Central memory CD8-positive, alpha-beta T cell (primary cell): ENCODE results near the gene TMEM11.
"Not testable (repeated sequence)": the region's sequence is repeated elsewhere in the genome, so short reads cannot be mapped to it uniquely, and the experiment has no call there.

ENCODE experiments used
- ATAC-seq: fragments of 150-1000 bp; cut with Tn5 transposase; replicated peaks from 2 replicates; pipeline ENCODE4 v1.10.0; 2022; ENCODE audit warnings: mild to moderate bottlenecking, moderate FRiP score, moderate number of reproducible peaks; ENCODE audit not compliant: poor library complexity, severe bottlenecking; ENCODE audit errors: extremely low read depth
- DNase-seq, 2 donors: peaks; one replicate each; pipeline ENCODE4 v3.0.0; 2021; ENCODE audit warnings: low spot score in 2 of 2
- H3K27ac Mint-ChIP-seq: one replicate; pipeline ENCODE4 v1.8.0; 2022; ENCODE audit warnings: low read depth, mild to moderate bottlenecking, moderate library complexity, mixed read lengths
- H3K27me3 Mint-ChIP-seq: one replicate; pipeline ENCODE4 v1.8.0; 2022; ENCODE audit warnings: mixed read lengths
- H3K36me3 Mint-ChIP-seq: one replicate; pipeline ENCODE4 v1.8.0; 2022; ENCODE audit warnings: mild to moderate bottlenecking, moderate library complexity, mixed read lengths; ENCODE audit not compliant: insufficient read depth
- H3K4me1 Mint-ChIP-seq: one replicate; pipeline ENCODE4 v1.8.0; 2022; ENCODE audit warnings: mixed read lengths
- H3K4me3 Mint-ChIP-seq: one replicate; pipeline ENCODE4 v1.8.0; 2022; ENCODE audit warnings: mild to moderate bottlenecking, moderate library complexity, mixed read lengths
- H3K9me3 Mint-ChIP-seq: one replicate; pipeline ENCODE4 v1.8.0; 2022; ENCODE audit warnings: mixed read lengths

Gene TMEM11

DNA sequence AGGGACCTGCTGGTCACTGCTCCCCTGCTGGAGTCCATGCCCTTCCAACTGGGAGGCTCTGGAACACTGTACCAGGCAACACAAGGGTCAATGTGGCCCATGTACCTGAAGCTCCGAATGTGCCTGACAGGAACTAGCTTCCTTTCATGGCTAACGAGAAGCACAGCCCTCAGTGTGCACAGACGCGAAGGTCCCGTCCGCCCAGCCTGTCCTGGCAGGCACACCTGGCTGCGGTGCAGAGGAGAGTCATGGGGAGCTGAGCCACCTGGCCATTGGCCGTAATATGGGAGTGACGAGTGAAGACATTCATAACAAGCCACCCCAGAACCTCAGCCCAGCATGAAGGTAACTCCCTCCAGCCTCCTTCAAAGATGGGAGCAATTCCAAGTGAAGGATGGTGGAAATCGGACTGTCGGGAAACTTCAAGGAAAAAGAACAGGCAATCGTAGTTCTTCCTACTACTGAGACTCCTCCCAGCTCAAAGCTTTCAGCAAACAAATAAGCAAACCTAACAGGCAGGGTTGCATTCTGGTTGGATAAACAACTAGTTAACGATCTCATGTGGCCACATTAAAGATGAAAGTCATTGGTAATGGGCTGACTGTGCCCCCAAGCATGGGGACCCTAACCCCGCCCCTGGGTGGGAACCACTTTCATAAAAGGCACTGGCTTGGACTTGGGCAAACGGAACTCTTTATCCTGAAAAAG lies 13.2 kb downstream of the TMEM11 start:
- no peaks in the 10 kb centered on the region for H3K27me3 Mint-ChIP-seq
- H3K4me1 Mint-ChIP-seq = peaks cover 42% of the 10 kb centered on the region
- no peak overlapping the region for H3K4me3 Mint-ChIP-seq
- DNase-seq (no peak), ATAC-seq (no peak)
- no peaks in the 10 kb centered on the region for H3K9me3 Mint-ChIP-seq
- peak overlapping the region; percentile 57 for H3K27ac Mint-ChIP-seq
- H3K36me3 Mint-ChIP-seq = peaks cover 18% of the 10 kb centered on the region

GRCh38 chr17:21199856-21200255 lies 14.1 kb downstream of the TMEM11 start:
- ATAC-seq = no peak
- H3K4me3 Mint-ChIP-seq = no peak overlapping the region
- H3K27ac Mint-ChIP-seq = no peak overlapping the region
- DNase-seq = no peak
- no peaks in the 10 kb centered on the region for H3K9me3 Mint-ChIP-seq
- peaks cover 33% of the 10 kb centered on the region for H3K4me1 Mint-ChIP-seq
- H3K36me3 Mint-ChIP-seq = peaks cover 18% of the 10 kb centered on the region
- no peaks in the 10 kb centered on the region for H3K27me3 Mint-ChIP-seq

GRCh38 chr17:21199311-21199710 lies 14.7 kb downstream of the TMEM11 start:
- Mint-ChIP-seq H3K27ac (no peak overlapping the region), H3K36me3 (peaks cover 18% of the 10 kb centered on the region), H3K4me1 (peaks cover 28% of the 10 kb centered on the region), H3K9me3 (no peaks in the 10 kb centered on the region), H3K27me3 (no peaks in the 10 kb centered on the region), H3K4me3 (no peak overlapping the region)
- ATAC-seq = no peak
- DNase-seq = no peak

DNA sequence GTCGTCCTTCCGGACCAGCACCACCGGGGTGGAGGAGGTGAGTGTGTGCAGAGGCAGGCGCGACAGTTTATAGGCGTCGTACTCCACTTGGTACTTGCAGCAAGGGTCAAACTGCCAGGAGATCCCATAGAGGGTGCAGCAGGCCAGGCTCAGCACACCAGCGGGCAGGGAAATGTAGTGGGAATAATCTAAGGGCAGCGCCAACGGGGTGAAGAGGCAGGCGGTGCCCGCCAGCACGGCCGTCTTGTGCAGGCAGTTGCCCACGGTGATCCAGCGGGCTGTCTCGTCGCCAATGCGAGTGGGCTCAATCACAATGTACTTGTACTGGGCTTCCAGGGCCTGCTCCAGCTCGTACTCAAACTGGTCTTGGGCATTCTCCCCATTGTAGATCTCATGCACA lies 15.6 kb downstream of the TMEM11 start:
- H3K4me3 Mint-ChIP-seq = no peak overlapping the region

DNA sequence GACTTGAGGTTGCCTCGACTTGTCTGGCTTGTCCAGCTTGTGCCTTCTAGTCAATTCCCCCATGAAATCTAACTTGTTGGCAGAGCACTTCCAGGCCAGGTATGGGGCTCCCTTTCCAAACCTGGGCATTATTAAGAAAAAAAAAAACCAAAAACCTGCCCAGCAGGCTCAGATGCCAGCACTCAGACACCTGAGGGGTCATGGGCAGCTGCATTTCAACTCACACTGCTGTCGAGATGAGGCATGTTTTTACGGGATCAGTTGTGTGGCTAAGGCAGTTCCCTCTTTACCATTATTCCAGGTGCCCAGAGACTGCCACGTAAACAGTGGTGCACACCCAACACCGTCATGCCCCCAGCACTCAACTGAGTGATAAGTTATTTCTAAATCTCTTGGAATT lies 17.8 kb downstream of the TMEM11 start:
- H3K27me3 Mint-ChIP-seq = no peaks in the 10 kb centered on the region
- H3K4me1 Mint-ChIP-seq = peaks cover 18% of the 10 kb centered on the region
- no peaks in the 10 kb centered on the region for H3K9me3 Mint-ChIP-seq
- H3K4me3 Mint-ChIP-seq = no peak overlapping the region
- no peak for DNase-seq
- H3K27ac Mint-ChIP-seq = no peak overlapping the region
- H3K36me3 Mint-ChIP-seq = peaks cover 23% of the 10 kb centered on the region
- no peak for ATAC-seq

More for the DNA sequence above, 15.6 kb downstream of the TMEM11 start:
- H3K27ac Mint-ChIP-seq = peak overlapping the region; percentile 19
- H3K4me1 Mint-ChIP-seq = peaks cover 26% of the 10 kb centered on the region
- DNase-seq (no peak), ATAC-seq (no peak)
- H3K36me3 Mint-ChIP-seq = peaks cover 18% of the 10 kb centered on the region
- no peaks in the 10 kb centered on the region for H3K9me3 Mint-ChIP-seq
- H3K27me3 Mint-ChIP-seq = no peaks in the 10 kb centered on the region

DNA sequence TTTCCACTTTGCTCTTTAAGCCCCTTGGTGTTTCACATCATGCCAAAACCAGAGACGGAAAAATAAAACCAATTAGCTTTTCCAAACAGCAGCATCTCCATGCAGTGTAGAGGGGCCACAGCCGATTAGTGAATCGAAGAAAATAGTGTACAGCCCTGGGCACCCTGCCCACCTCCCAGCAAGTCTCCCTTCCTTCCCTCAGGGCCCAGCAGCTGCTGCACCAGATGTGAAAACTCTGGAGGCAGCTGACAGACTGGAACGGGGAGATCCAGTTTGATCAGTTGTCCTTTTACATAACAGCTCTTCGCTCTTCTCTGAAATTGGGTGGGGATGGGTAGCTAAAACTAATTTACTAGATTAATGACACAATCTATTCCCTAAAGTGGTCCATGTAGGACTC lies 19.3 kb downstream of the TMEM11 start:
- no peak for DNase-seq
- Mint-ChIP-seq H3K36me3 (peaks cover 22% of the 10 kb centered on the region), H3K27ac (peak overlapping the region; percentile 39), H3K27me3 (no peaks in the 10 kb centered on the region), H3K4me3 (no peak overlapping the region), H3K9me3 (no peaks in the 10 kb centered on the region), H3K4me1 (peaks cover 6% of the 10 kb centered on the region)
- no peak for ATAC-seq

GRCh38 chr17:21194226-21194625 lies 19.7 kb downstream of the TMEM11 start:
- no peak overlapping the region for H3K4me3 Mint-ChIP-seq
- peaks cover 22% of the 10 kb centered on the region for H3K36me3 Mint-ChIP-seq
- H3K27ac Mint-ChIP-seq = peak overlapping the region; percentile 83
- H3K4me1 Mint-ChIP-seq = peaks cover 6% of the 10 kb centered on the region
- DNase-seq = no peak
- H3K27me3 Mint-ChIP-seq = no peaks in the 10 kb centered on the region
- no peak for ATAC-seq
- H3K9me3 Mint-ChIP-seq = no peaks in the 10 kb centered on the region

GRCh38 chr17:21193031-21193430 lies 20.9 kb downstream of the TMEM11 start:
- DNase-seq (no peak), ATAC-seq (no peak)
- H3K4me3 Mint-ChIP-seq = no peak overlapping the region
- no peaks in the 10 kb centered on the region for H3K9me3 Mint-ChIP-seq
- peak overlapping the region; percentile 83 for H3K27ac Mint-ChIP-seq
- no peaks in the 10 kb centered on the region for H3K4me1 Mint-ChIP-seq
- H3K27me3 Mint-ChIP-seq = no peaks in the 10 kb centered on the region
- peaks cover 17% of the 10 kb centered on the region for H3K36me3 Mint-ChIP-seq

DNA sequence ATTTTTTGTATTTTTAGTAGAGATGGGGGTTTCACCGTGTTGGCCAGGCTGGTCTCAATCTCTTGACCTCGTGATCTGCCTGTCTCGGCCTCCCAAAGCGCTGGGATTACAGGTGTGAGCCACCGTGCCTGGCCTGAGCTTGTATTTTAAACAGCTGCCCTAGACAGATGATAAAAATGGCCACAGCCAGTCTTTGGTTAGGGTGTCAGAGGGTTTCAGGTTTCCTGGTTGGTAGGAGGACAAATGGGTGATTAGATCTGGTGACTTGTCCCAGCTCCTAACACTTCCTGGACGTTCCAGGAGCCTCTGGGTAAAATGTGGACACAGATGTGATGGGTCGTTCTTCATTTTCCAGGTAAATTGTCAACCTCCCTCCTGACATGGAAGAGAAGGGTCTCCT lies 21.5 kb downstream of the TMEM11 start:
- peaks cover 14% of the 10 kb centered on the region for H3K36me3 Mint-ChIP-seq
- H3K27ac Mint-ChIP-seq = not testable (repeated sequence)

DNA sequence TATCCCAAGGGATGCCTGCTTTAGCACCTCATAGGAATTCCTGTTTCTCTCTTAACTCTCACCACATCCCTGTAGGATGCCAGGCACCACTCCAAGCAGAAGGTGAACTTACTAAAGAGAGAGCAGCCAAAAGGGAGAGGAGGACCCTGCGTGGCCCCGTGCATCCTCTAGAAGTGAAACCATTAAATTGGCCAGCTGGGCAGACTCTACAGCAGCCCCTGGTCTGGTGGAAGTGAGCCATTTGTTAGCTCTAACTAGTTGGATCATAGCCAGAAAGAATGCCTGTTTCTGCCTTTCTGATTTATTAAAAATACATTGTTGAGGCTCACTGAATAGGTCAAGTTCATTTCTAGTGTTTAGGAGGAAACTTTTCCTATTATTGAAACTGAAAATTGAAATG lies 22.3 kb downstream of the TMEM11 start:
- no peak for ATAC-seq
- Mint-ChIP-seq H3K27me3 (no peaks in the 10 kb centered on the region), H3K36me3 (peaks cover 10% of the 10 kb centered on the region), H3K9me3 (no peaks in the 10 kb centered on the region), H3K27ac (no peak overlapping the region), H3K4me1 (no peaks in the 10 kb centered on the region), H3K4me3 (no peak overlapping the region)
- DNase-seq = no peak

More for the DNA sequence above, 21.5 kb downstream of the TMEM11 start:
- not testable (repeated sequence) for ATAC-seq, H3K9me3 Mint-ChIP-seq, H3K4me3 Mint-ChIP-seq, H3K27me3 Mint-ChIP-seq, H3K4me1 Mint-ChIP-seq, DNase-seq

DNA sequence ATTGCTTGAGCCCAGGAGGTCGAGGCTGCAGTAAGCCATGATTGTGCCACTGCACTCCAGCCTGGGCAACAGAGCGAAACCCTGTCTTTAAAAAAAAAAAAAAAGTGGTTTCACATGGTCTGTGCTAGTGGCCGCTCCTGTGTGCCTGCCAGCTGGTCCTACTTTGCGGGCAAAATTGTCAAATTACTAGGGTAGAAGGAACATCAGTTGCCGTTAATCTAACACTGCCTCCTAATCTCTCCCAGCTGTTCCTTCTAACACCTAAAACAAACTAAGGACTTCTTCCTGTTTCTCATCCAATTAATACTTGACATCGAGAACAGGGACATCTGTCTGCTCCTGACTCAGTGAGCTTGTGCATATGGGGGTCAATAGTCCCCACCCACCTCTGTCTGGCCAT lies 23.9 kb downstream of the TMEM11 start:
- no peak for ATAC-seq
- no peak for DNase-seq
- Mint-ChIP-seq H3K36me3 (peaks cover 6% of the 10 kb centered on the region), H3K9me3 (no peaks in the 10 kb centered on the region), H3K27ac (no peak overlapping the region), H3K4me3 (no peak overlapping the region), H3K4me1 (no peaks in the 10 kb centered on the region), H3K27me3 (no peaks in the 10 kb centered on the region)

DNA sequence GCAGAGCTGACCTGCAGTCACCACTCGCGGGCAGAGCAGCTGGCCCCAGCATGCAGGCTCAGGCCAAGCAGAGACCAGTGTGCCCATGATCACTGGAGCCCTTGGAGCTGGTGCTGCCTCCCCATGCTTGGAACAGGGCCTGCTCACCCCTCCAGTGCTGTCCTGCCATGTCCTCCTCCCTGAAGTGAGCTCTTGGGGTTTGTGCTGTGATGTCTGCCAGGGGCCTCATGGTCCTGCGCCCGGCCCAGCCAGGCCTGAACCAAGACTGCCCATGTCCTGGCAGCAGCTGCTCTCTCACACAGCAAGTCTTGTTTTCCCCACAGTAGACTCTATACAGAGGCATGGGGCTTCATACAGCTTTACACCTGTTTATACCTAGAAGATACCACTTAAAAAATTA lies 24.6 kb downstream of the TMEM11 start:
- Mint-ChIP-seq H3K36me3 (peaks cover 8% of the 10 kb centered on the region), H3K27ac (no peak overlapping the region), H3K9me3 (no peaks in the 10 kb centered on the region), H3K4me3 (no peak overlapping the region), H3K4me1 (no peaks in the 10 kb centered on the region), H3K27me3 (no peaks in the 10 kb centered on the region)
- DNase-seq (no peak), ATAC-seq (no peak)

GRCh38 chr17:21186399-21187187 lies 27.4 kb downstream of the TMEM11 start:
- H3K36me3 Mint-ChIP-seq = peaks cover 13% of the 10 kb centered on the region
- no peak overlapping the region for H3K27ac Mint-ChIP-seq

More at GRCh38 chr17:21186399-21187187, 27.4 kb downstream of the TMEM11 start:
- peaks cover 6% of the 10 kb centered on the region for H3K4me1 Mint-ChIP-seq
- ATAC-seq = no peak
- no peaks in the 10 kb centered on the region for H3K27me3 Mint-ChIP-seq
- no peak for DNase-seq
- H3K4me3 Mint-ChIP-seq = no peak overlapping the region
- H3K9me3 Mint-ChIP-seq = no peaks in the 10 kb centered on the region
